DND-41 (cell line): ENCODE results near the gene VENTX.

Experiments
- ATAC-seq: fragments of 200-7000 bp; cut with Tn5 transposase; 3 replicates; pipeline ENCODE4 v1.9.1; 2021; ENCODE audit warnings: low read depth; ENCODE audit not compliant: insufficient read depth
- DNase-seq: peaks from one replicate; pipeline ENCODE4 v3.0.0-alpha.2; 2020
- H2AFZ ChIP-seq: 2 replicates; pipeline ENCODE4 v1.6.0; 2012; ENCODE audit warnings: low read depth, low read length
- H3K27ac ChIP-seq: 2 replicates; pipeline ENCODE4 v1.5.1; 2012; ENCODE audit warnings: low read length, inconsistent platforms
- H3K27me3 ChIP-seq: fragments of 200-600 bp; sonication (generic); 2 replicates; pipeline ENCODE4 v1.6.0; 2012; ENCODE audit warnings: low read length, mild to moderate bottlenecking, inconsistent platforms; ENCODE audit not compliant: insufficient read depth, poor library complexity
- H3K36me3 ChIP-seq: 2 replicates; pipeline ENCODE4 v1.5.1; 2012; ENCODE audit warnings: low read length, inconsistent platforms; ENCODE audit not compliant: insufficient read depth
- H3K4me1 ChIP-seq: 2 replicates; pipeline ENCODE4 v1.5.1; 2012; ENCODE audit warnings: mild to moderate bottlenecking, low read length; ENCODE audit not compliant: insufficient read depth
- H3K4me2 ChIP-seq: 2 replicates; pipeline ENCODE4 v1.6.0; 2012; ENCODE audit warnings: mild to moderate bottlenecking, moderate library complexity, low read length, inconsistent platforms; ENCODE audit not compliant: insufficient read depth
- H3K4me3 ChIP-seq, 2 experiments: fragments of 200-600 bp in 1 of 2; shearing (Covaris generic) in 1 of 2; 2 replicates each; pipeline ENCODE4 v1.5.1; 2012 to 2016; ENCODE audit warnings: inconsistent platforms in 2 of 2, low read length in 2 of 2, mild to moderate bottlenecking in 2 of 2, low read depth in 1 of 2, moderate library complexity in 1 of 2
- H3K79me2 ChIP-seq: 2 replicates; pipeline ENCODE4 v1.6.0; 2012; ENCODE audit warnings: low read length, inconsistent platforms; ENCODE audit not compliant: insufficient read depth
- H3K9ac ChIP-seq: 2 replicates; pipeline ENCODE4 v1.6.0; 2012; ENCODE audit warnings: low read depth, mild to moderate bottlenecking, inconsistent platforms, low read length, moderate library complexity
- H3K9me3 ChIP-seq: 2 replicates; pipeline ENCODE4 v1.5.1; 2012; ENCODE audit warnings: low read length, moderate library complexity, mild to moderate bottlenecking, inconsistent platforms; ENCODE audit not compliant: insufficient read depth, severe bottlenecking
- H4K20me1 ChIP-seq: 2 replicates; pipeline ENCODE4 v1.6.0; 2012; ENCODE audit warnings: low read length; ENCODE audit not compliant: insufficient read depth
- EZH2 ChIP-seq: IDR thresholded peaks from 3 replicates; pipeline ENCODE4 v1.6.1; 2012; ENCODE audit warnings: borderline replicate concordance, low read depth, mild to moderate bottlenecking, moderate library complexity, low read length, inconsistent platforms; ENCODE audit not compliant: severe bottlenecking
- TF ChIP-seq, protein P1 (sequence below): IDR thresholded peaks from 2 replicates; pipeline ENCODE4 v1.5.1; 2012; ENCODE audit warnings: borderline replicate concordance, low read length, moderate library complexity, mild to moderate bottlenecking; ENCODE audit not compliant: poor library complexity, severe bottlenecking; ENCODE audit errors: extremely low read depth

The VENTX gene

GRCh38 chr10:133201151-133201947 lies 36.3 kb upstream of the VENTX start:
- DNase-seq = no peak
- Histone ChIP-seq H3K4me3 (no peak overlapping the region), H3K4me1 (no peaks in the 10 kb centered on the region), H3K4me2 (no peak overlapping the region), H3K9me3 (no peaks in the 10 kb centered on the region), H2AFZ (no peak overlapping the region), H3K27me3 (no peaks in the 10 kb centered on the region), H3K27ac (no peak overlapping the region), H4K20me1 (no peaks in the 10 kb centered on the region; the same call in 1 of the 2 replicates), H3K9ac (no peak overlapping the region), H3K79me2 (no peaks in the 10 kb centered on the region), H3K36me3 (no peaks in the 10 kb centered on the region)
- no peak for ATAC-seq
- TF ChIP-seq, protein P1, sequence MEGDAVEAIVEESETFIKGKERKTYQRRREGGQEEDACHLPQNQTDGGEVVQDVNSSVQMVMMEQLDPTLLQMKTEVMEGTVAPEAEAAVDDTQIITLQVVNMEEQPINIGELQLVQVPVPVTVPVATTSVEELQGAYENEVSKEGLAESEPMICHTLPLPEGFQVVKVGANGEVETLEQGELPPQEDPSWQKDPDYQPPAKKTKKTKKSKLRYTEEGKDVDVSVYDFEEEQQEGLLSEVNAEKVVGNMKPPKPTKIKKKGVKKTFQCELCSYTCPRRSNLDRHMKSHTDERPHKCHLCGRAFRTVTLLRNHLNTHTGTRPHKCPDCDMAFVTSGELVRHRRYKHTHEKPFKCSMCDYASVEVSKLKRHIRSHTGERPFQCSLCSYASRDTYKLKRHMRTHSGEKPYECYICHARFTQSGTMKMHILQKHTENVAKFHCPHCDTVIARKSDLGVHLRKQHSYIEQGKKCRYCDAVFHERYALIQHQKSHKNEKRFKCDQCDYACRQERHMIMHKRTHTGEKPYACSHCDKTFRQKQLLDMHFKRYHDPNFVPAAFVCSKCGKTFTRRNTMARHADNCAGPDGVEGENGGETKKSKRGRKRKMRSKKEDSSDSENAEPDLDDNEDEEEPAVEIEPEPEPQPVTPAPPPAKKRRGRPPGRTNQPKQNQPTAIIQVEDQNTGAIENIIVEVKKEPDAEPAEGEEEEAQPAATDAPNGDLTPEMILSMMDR = no peak
- no peak for TF ChIP-seq EZH2

DNA sequence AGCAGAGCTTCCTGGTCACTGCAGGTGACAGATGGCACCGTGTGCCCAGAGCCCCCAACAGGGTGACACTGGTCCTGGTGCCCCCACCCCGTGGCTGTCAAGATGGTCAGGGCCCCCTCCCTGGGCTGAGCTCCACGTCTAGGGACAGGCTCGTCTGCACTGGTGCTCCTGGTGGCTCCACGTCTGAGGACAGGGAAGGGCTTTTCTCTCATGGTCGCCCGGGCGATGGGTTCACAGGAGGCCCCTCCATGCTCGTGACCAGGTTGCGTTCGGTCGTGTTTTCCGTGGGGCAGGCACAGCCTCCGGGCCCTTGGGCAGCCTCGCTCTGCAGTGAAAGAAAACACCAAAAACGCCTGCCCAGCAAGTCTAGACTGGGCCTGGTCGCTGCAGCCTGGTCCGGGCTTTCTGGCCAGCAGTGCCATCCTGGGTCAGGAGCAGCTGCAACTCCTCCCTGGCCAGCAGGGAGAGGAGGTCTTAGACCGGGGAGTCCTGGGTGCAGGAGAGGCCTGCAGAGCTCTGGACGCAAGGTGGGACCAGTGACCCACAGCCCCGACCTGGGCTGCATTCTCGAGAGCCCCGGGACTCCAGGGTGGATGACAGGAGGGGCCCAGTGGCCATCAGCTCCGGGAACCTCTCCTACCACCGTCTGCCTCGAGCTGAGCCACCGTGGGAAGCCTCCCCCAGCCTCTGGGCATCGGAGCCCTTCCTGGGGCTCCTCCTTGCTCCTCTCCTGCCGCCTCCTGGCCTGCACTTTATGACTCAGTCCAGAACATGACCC lies 35.5 kb upstream of the VENTX start:
- TF ChIP-seq EZH2 = no peak
- TF ChIP-seq, protein P1 = no peak
- Histone ChIP-seq H3K9me3 (no peaks in the 10 kb centered on the region), H4K20me1 (no peaks in the 10 kb centered on the region; the same call in 1 of the 2 replicates), H3K27ac (no peak overlapping the region), H3K4me1 (no peaks in the 10 kb centered on the region), H3K4me3 (no peak overlapping the region), H3K27me3 (no peaks in the 10 kb centered on the region), H3K9ac (no peak overlapping the region), H3K4me2 (no peak overlapping the region), H2AFZ (no peak overlapping the region), H3K36me3 (no peaks in the 10 kb centered on the region), H3K79me2 (no peaks in the 10 kb centered on the region)
- ATAC-seq (no peak), DNase-seq (no peak)

DNA sequence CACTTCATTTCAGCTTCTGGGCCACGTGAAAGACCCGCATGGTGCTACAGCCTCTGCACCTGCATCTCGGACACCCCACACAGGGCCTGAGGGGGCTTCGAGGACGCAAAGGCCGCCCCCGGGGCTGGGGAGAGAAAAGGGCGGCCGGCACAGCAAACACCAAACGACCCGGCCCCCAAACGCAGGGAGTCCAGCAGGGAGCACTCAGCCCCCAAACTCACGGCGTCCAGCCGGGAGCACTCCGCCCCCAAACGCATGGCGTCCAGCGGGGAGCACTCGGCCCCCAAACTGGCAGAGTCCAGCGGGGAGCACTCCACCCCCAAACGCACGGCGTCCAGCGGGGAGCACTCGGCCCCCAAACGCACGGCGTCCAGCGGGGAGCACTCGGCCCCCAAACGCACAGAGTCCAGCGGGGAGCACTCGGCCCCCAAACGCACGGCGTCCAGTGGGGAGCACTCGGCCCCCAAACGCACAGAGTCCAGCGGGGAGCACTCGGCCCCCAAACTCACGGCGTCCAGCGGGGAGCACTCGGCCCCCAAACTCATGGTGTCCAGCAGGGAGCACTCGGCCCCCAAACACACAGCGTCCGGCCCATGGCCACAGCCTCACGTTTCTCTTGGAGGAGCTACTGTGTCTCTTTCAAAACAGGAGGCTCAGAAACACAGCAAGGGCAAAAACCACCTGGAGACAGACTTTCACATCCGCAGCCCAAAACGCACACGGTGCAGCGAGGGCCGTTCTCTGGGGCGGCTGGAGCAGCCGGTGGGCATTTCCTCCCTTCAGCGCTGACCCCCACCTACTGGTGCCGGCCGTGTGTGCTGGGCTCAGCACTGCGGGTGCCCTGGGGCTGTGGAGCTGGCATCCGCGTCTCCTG lies 34.6 kb upstream of the VENTX start:
- H3K27me3 ChIP-seq = no peaks in the 10 kb centered on the region
- H3K9ac ChIP-seq = no peak overlapping the region
- TF ChIP-seq, protein P1 = no peak
- TF ChIP-seq EZH2 = no peak
- no peak overlapping the region for H3K4me2 ChIP-seq
- no peaks in the 10 kb centered on the region for H3K36me3 ChIP-seq
- ATAC-seq (no peak), DNase-seq (no peak)
- H3K79me2 ChIP-seq = no peaks in the 10 kb centered on the region
- no peaks in the 10 kb centered on the region for H3K9me3 ChIP-seq
- no peaks in the 10 kb centered on the region for H3K4me1 ChIP-seq
- H2AFZ ChIP-seq = no peak overlapping the region
- no peak overlapping the region for H3K4me3 ChIP-seq
- H3K27ac ChIP-seq = no peak overlapping the region
- H4K20me1 ChIP-seq = no peaks in the 10 kb centered on the region
